MM.1S (cell line): Measurements from ENCODE around the gene ARHGEF12.

Experiments used
- DNase-seq: peaks from one replicate; pipeline ENCODE4 v3.0.0-alpha.2; 2015
- H2AFZ ChIP-seq: fragments of 300-600 bp; sonication (generic); 2 replicates; pipeline ENCODE4 v1.6.0; 2016; ENCODE audit warnings: antibody characterized with exemption, low read length
- H3F3A ChIP-seq: fragments of 300-600 bp; sonication (generic); 2 replicates; pipeline ENCODE4 v1.6.1; 2016; ENCODE audit warnings: mild to moderate bottlenecking, antibody characterized with exemption, low read length, moderate library complexity, mixed read lengths; ENCODE audit not compliant: insufficient read depth
- H3K27ac ChIP-seq: fragments of 300-600 bp; sonication (generic); 2 replicates; pipeline ENCODE4 v1.5.1; 2016; ENCODE audit warnings: mild to moderate bottlenecking, low read length
- H3K27me3 ChIP-seq: fragments of 300-600 bp; sonication (generic); replicated peaks from 2 replicates; pipeline ENCODE4 v1.6.0; 2016; ENCODE audit warnings: low read length; ENCODE audit not compliant: insufficient read depth
- H3K36me3 ChIP-seq: fragments of 300-600 bp; sonication (generic); replicated peaks from 2 replicates; pipeline ENCODE4 v1.6.1; 2016; ENCODE audit warnings: mild to moderate bottlenecking, low read length, mixed read lengths; ENCODE audit not compliant: insufficient read depth
- H3K4me1 ChIP-seq: fragments of 300-600 bp; sonication (generic); 2 replicates; pipeline ENCODE4 v1.6.1; 2016; ENCODE audit warnings: low read length, mixed read lengths
- H3K4me2 ChIP-seq: fragments of 300-600 bp; sonication (generic); 2 replicates; pipeline ENCODE4 v1.6.0; 2016; ENCODE audit warnings: low read depth, low read length
- H3K4me3 ChIP-seq: fragments of 300-600 bp; sonication (generic); 2 replicates; pipeline ENCODE4 v1.5.1; 2016; ENCODE audit warnings: low read length, mixed read lengths
- H3K79me2 ChIP-seq: fragments of 300-600 bp; sonication (generic); 2 replicates; pipeline ENCODE4 v1.6.1; 2016; ENCODE audit warnings: mixed run types, low read length, mixed read lengths
- H3K9ac ChIP-seq: fragments of 300-600 bp; sonication (generic); 2 replicates; pipeline ENCODE4 v1.6.1; 2016; ENCODE audit warnings: low read length, mixed read lengths
- H3K9me2 ChIP-seq: fragments of 300-600 bp; sonication (generic); replicated peaks from 2 replicates; pipeline ENCODE4 v1.6.1; 2016; ENCODE audit warnings: mild to moderate bottlenecking, low read length, mixed read lengths; ENCODE audit not compliant: insufficient read depth
- H3K9me3 ChIP-seq: fragments of 300-600 bp; sonication (generic); replicated peaks from 2 replicates; pipeline ENCODE4 v1.6.1; 2016; ENCODE audit warnings: mild to moderate bottlenecking, low read length, mixed read lengths; ENCODE audit not compliant: insufficient read depth
- H4K20me1 ChIP-seq: fragments of 300-600 bp; sonication (generic); 2 replicates; pipeline ENCODE4 v1.6.1; 2016; ENCODE audit warnings: mild to moderate bottlenecking, low read length, moderate library complexity, mixed read lengths; ENCODE audit not compliant: insufficient read depth
- CTCF ChIP-seq: fragments of 300-600 bp; sonication (generic); IDR thresholded peaks from 2 replicates; pipeline ENCODE4 v1.5.1; 2016; ENCODE audit warnings: antibody characterized with exemption, low read length, mixed read lengths
- EZH2 ChIP-seq: fragments of 300-600 bp; sonication (generic); optimal IDR thresholded peaks from 2 replicates; pipeline ENCODE3; 2017; ENCODE audit warnings: low read depth, mild to moderate bottlenecking, antibody characterized with exemption, low read length, mixed read lengths
- EZH2phosphoT487 ChIP-seq: fragments of 300-600 bp; sonication (generic); IDR thresholded peaks from 2 replicates; pipeline ENCODE4 v1.6.1; 2018; ENCODE audit warnings: antibody characterized with exemption, low read length

ARHGEF12 gene

GRCh38 chr11:120446802-120447201 is 110.6 kb downstream of the ARHGEF12 start:
- H3K36me3 ChIP-seq = peaks cover 8% of the 10 kb centered on the region; the same call in 1 of the 2 replicates
- H3K27me3 ChIP-seq = no peaks in the 10 kb centered on the region
- no peaks in the 10 kb centered on the region for H3K9me3 ChIP-seq
- H3K79me2 ChIP-seq = no peaks in the 10 kb centered on the region
- no peak overlapping the region for H3K27ac ChIP-seq
- DNase-seq = no peak
- no peaks in the 10 kb centered on the region for H4K20me1 ChIP-seq
- TF ChIP-seq EZH2phosphoT487 (no peak), EZH2 (no peak), CTCF (no peak)
- no peaks in the 10 kb centered on the region for H3K4me1 ChIP-seq
- H3K9ac ChIP-seq = no peak overlapping the region
- H3K9me2 ChIP-seq = no peaks in the 10 kb centered on the region
- H3F3A ChIP-seq = no peaks in the 10 kb centered on the region
- H3K4me2 ChIP-seq = no peak overlapping the region
- no peak overlapping the region for H2AFZ ChIP-seq
- H3K4me3 ChIP-seq = no peak overlapping the region

GRCh38 chr11:120448240-120448639 is 112.0 kb downstream of the ARHGEF12 start:
- Histone ChIP-seq H3K4me1 (no peaks in the 10 kb centered on the region), H4K20me1 (no peaks in the 10 kb centered on the region), H3K36me3 (peaks cover 8% of the 10 kb centered on the region; the same call in 1 of the 2 replicates), H3K4me2 (no peak overlapping the region), H3K9me3 (no peaks in the 10 kb centered on the region), H3K27me3 (no peaks in the 10 kb centered on the region), H2AFZ (no peak overlapping the region), H3K9me2 (no peaks in the 10 kb centered on the region), H3K4me3 (no peak overlapping the region), H3K79me2 (no peaks in the 10 kb centered on the region), H3F3A (no peaks in the 10 kb centered on the region), H3K9ac (no peak overlapping the region), H3K27ac (no peak overlapping the region)
- DNase-seq = no peak
- no peak for TF ChIP-seq EZH2phosphoT487
- no peak for TF ChIP-seq EZH2
- TF ChIP-seq CTCF = no peak

GRCh38 chr11:120455487-120455886 is 119.3 kb downstream of the ARHGEF12 start:
- no peaks in the 10 kb centered on the region for H3K27me3 ChIP-seq
- DNase-seq = no peak
- TF ChIP-seq EZH2phosphoT487 (no peak), CTCF (no peak), EZH2 (no peak)

More at GRCh38 chr11:120455487-120455886, 119.3 kb downstream of the ARHGEF12 start:
- no peaks in the 10 kb centered on the region for H3K9me3 ChIP-seq
- H3K27ac ChIP-seq = no peak overlapping the region
- H3F3A ChIP-seq = no peaks in the 10 kb centered on the region; the same call in 1 of the 2 replicates
- no peaks in the 10 kb centered on the region for H3K4me1 ChIP-seq
- H3K4me3 ChIP-seq = no peak overlapping the region
- peaks cover 6% of the 10 kb centered on the region for H3K36me3 ChIP-seq
- H3K9me2 ChIP-seq = no peaks in the 10 kb centered on the region
- H3K9ac ChIP-seq = no peak overlapping the region
- H2AFZ ChIP-seq = no peak overlapping the region
- no peaks in the 10 kb centered on the region for H3K79me2 ChIP-seq
- no peak overlapping the region for H3K4me2 ChIP-seq
- H4K20me1 ChIP-seq = no peaks in the 10 kb centered on the region
